Brain microvascular endothelial cell (primary cell): Measurements from ENCODE around the gene EZR.
"Not testable (repeated sequence)": the region's sequence is repeated elsewhere in the genome, so short reads cannot be mapped to it uniquely, and the experiment has no call there.

Experiments
- DNase-seq: peaks from one replicate; pipeline ENCODE4 v3.0.0-alpha.2; 2020
- H3K27ac ChIP-seq: fragments of 250-450 bp; sonication (Bioruptor Pico); 2 replicates; pipeline ENCODE4 v1.5.1; 2020; ENCODE audit warnings: mild to moderate bottlenecking, moderate library complexity
- H3K27me3 ChIP-seq: fragments of 250-450 bp; sonication (Bioruptor Pico); replicated peaks from 2 replicates; pipeline ENCODE4 v1.5.1; 2020; ENCODE audit warnings: mild to moderate bottlenecking
- H3K36me3 ChIP-seq: fragments of 250-450 bp; sonication (Bioruptor Pico); replicated peaks from 2 replicates; pipeline ENCODE4 v1.5.1; 2020; ENCODE audit warnings: mild to moderate bottlenecking
- H3K4me3 ChIP-seq: 2 replicates; pipeline ENCODE4 v1.5.1; 2011; ENCODE audit warnings: low read depth, mild to moderate bottlenecking, control low read depth, low read length, moderate library complexity
- CTCF ChIP-seq: IDR thresholded peaks from 2 replicates; pipeline ENCODE4 v1.5.1; 2011; ENCODE audit warnings: low read depth, mild to moderate bottlenecking, moderate library complexity, low read length, control low read depth, inconsistent platforms; ENCODE audit errors: missing control alignments
- in situ Hi-C: cut with HindIII; loops from 2 replicates; pipeline ENCODE4 v1.10.0; 2017; ENCODE audit warnings: low sequenced_read_pairs, low pct_ligation_motif_present

Gene EZR

GRCh38 chr6:158839796-158840195 lies 20.6 kb upstream of the EZR start:
- Histone ChIP-seq H3K27me3 (no peaks in the 10 kb centered on the region), H3K4me3 (no peak overlapping the region), H3K36me3 (no peaks in the 10 kb centered on the region), H3K27ac (no peak overlapping the region)
- DNase-seq = no peak
- no peak for TF ChIP-seq CTCF
- in situ Hi-C loops = no loop called here

GRCh38 chr6:158838790-158839189 lies 19.6 kb upstream of the EZR start:
- H3K36me3 ChIP-seq, H3K4me3 ChIP-seq, in situ Hi-C loops, DNase-seq, H3K27ac ChIP-seq, H3K27me3 ChIP-seq: not testable (repeated sequence)

GRCh38 chr6:158837684-158838625 lies 18.8 kb upstream of the EZR start:
- no peak for TF ChIP-seq CTCF
- in situ Hi-C loops = no loop called here
- Histone ChIP-seq H3K36me3 (no peaks in the 10 kb centered on the region), H3K27ac (no peak overlapping the region), H3K4me3 (no peak overlapping the region), H3K27me3 (no peaks in the 10 kb centered on the region)
- DNase-seq = no peak

- Histone ChIP-seq H3K36me3 (no peaks in the 10 kb centered on the region), H3K4me3 (no peak overlapping the region), H3K27ac (no peak overlapping the region), H3K27me3 (no peaks in the 10 kb centered on the region)
- no peak for DNase-seq
- TF ChIP-seq CTCF = no peak
- in situ Hi-C loops = no loop called here
Observed at GRCh38 chr6:158836625-158837311, 17.6 kb upstream of the EZR start.

- DNase-seq = no peak
- TF ChIP-seq CTCF = no peak
- Histone ChIP-seq H3K27me3 (no peaks in the 10 kb centered on the region), H3K27ac (no peak overlapping the region), H3K4me3 (no peak overlapping the region), H3K36me3 (no peaks in the 10 kb centered on the region)
- in situ Hi-C loops = no loop called here
Observed at GRCh38 chr6:158835616-158836221, 16.6 kb upstream of the EZR start.
